GM19395 (cell line): ENCODE results near the gene ESR1.
A peak's percentile ranks its signal among the peaks of the same experiment; 100 is the strongest.
"Not testable (repeated sequence)": the region's sequence is repeated elsewhere in the genome, so short reads cannot be mapped to it uniquely, and the experiment has no call there.

ENCODE experiments used
- ATAC-seq: cut with Tn5 transposase; IDR thresholded peaks from one replicate; pipeline ENCODE4 v1.9.1; 2021; ENCODE audit warnings: mild to moderate bottlenecking, moderate library complexity; ENCODE audit not compliant: unreplicated experiment

ESR1 gene

GRCh38 chr6:151964412-151964811 lies 156.9 kb downstream of the ESR1 start:
- not testable (repeated sequence) for ATAC-seq

- no peak for ATAC-seq
These were observed 166.7 kb downstream of the ESR1 start for GRCh38 chr6:151974061-151974617.

- ATAC-seq = no peak
These were observed 168.3 kb downstream of the ESR1 start for GRCh38 chr6:151975795-151976194.

GRCh38 chr6:151988199-151988598 lies 180.7 kb downstream of the ESR1 start:
- not testable (repeated sequence) for ATAC-seq

GRCh38 chr6:151992091-151992490 lies 184.6 kb downstream of the ESR1 start:
- no peak for ATAC-seq

GRCh38 chr6:151993364-151993763 lies 185.9 kb downstream of the ESR1 start:
- ATAC-seq = no peak

- no peak for ATAC-seq
These were observed 191.3 kb downstream of the ESR1 start for GRCh38 chr6:151998784-151999183.

- ATAC-seq = no peak
These were observed 191.7 kb downstream of the ESR1 start for GRCh38 chr6:151999194-151999593.

GRCh38 chr6:152001408-152001807 lies 193.9 kb downstream of the ESR1 start:
- no peak for ATAC-seq

- no peak for ATAC-seq
These were observed 194.8 kb downstream of the ESR1 start for GRCh38 chr6:152002306-152002705.

GRCh38 chr6:152004036-152004566 lies 196.6 kb downstream of the ESR1 start:
- ATAC-seq = no peak

GRCh38 chr6:152004896-152005295 lies 197.4 kb downstream of the ESR1 start:
- no peak for ATAC-seq

- ATAC-seq = no peak
These were observed 201.3 kb downstream of the ESR1 start for GRCh38 chr6:152008779-152009178.

- no peak for ATAC-seq
These were observed 204.7 kb downstream of the ESR1 start for GRCh38 chr6:152012227-152012626.

- no peak for ATAC-seq
These were observed 211.4 kb downstream of the ESR1 start for GRCh38 chr6:152018876-152019275.

- no peak for ATAC-seq
These were observed 214.8 kb downstream of the ESR1 start for GRCh38 chr6:152022303-152022702.

- no peak for ATAC-seq
These were observed 216.1 kb downstream of the ESR1 start for GRCh38 chr6:152023613-152024012.

GRCh38 chr6:152026291-152026690 lies 218.8 kb downstream of the ESR1 start:
- ATAC-seq = peak; percentile 57

GRCh38 chr6:152026744-152027143 lies 219.3 kb downstream of the ESR1 start:
- ATAC-seq = not testable (repeated sequence)

GRCh38 chr6:152033765-152034164 lies 226.3 kb downstream of the ESR1 start:
- not testable (repeated sequence) for ATAC-seq

GRCh38 chr6:152034631-152035030 lies 227.1 kb downstream of the ESR1 start:
- ATAC-seq = no peak

- no peak for ATAC-seq
These were observed 238.6 kb downstream of the ESR1 start for GRCh38 chr6:152046118-152046517.

GRCh38 chr6:152048921-152049320 lies 241.4 kb downstream of the ESR1 start:
- ATAC-seq = no peak
